HEK293 (cell line): ENCODE measurements around the gene RGMA.

Source experiments
- CTCF ChIA-PET: fragments of 350-600 bp; formaldehyde crosslinking; extraction: SDS; loops from one replicate; lab custom pipeline; 2021; ENCODE audit warnings: antibody characterized with exemption; lab: Yijun Ruan, JAX
- POLR2A ChIA-PET: fragments of 300-600 bp; formaldehyde crosslinking; extraction: SDS; loops from one replicate; lab custom pipeline; 2020; ENCODE audit warnings: antibody characterized with exemption, inconsistent platforms; lab: Yijun Ruan, JAX
- H3K27ac ChIP-seq: fragments of 200-500 bp; sonication (Bioruptor generic); 2 replicates; pipeline ENCODE4 v1.5.1; 2014; ENCODE audit warnings: low read depth, low read length, control low read depth, inconsistent platforms; ENCODE audit errors: extremely low read depth
- H3K36me3 ChIP-seq, 2 experiments: fragments of 200-500 bp in 1 of 2; sonication (Bioruptor generic) in 1 of 2; 1 replicate in 1 of 2; 2 replicates in 1 of 2; pipeline ENCODE4 v1.5.1; 2014 to 2017; ENCODE audit warnings: inconsistent platforms in 2 of 2, low read length in 2 of 2; ENCODE audit not compliant: control insufficient read depth in 2 of 2, insufficient read depth in 1 of 2
- H3K4me1 ChIP-seq: fragments of 200-500 bp; sonication (Bioruptor generic); 2 replicates; pipeline ENCODE4 v1.5.1; 2014; ENCODE audit warnings: mild to moderate bottlenecking, low read length, inconsistent platforms; ENCODE audit not compliant: control insufficient read depth, insufficient read depth
- H3K4me3 ChIP-seq: 2 replicates; pipeline ENCODE4 v1.5.1; 2011; ENCODE audit warnings: low read depth, mild to moderate bottlenecking, control low read depth, low read length, moderate library complexity
- H3K9me3 ChIP-seq: fragments of 200-500 bp; sonication (Bioruptor generic); 2 replicates; pipeline ENCODE4 v1.5.1; 2014; ENCODE audit warnings: low read depth, low read length, inconsistent platforms; ENCODE audit not compliant: control insufficient read depth, insufficient read depth
- HOXA7 ChIP-seq: sonication (generic); formaldehyde crosslinking; IDR thresholded peaks from 2 replicates; pipeline ENCODE4 v1.8.1; 2022; ENCODE audit warnings: missing genetic modification reagents, borderline replicate concordance
- KLF7 ChIP-seq: fragments of 450-650 bp; formaldehyde crosslinking; IDR thresholded peaks from 2 replicates; pipeline ENCODE4 v1.5.1; 2016; ENCODE audit warnings: missing biosample characterization, missing genetic modification characterization, borderline replicate concordance
- OSR2 ChIP-seq: fragments of 450-650 bp; formaldehyde crosslinking; IDR thresholded peaks from 2 replicates; pipeline ENCODE4 v1.5.1; 2016; ENCODE audit warnings: missing biosample characterization, missing genetic modification characterization
- PBX3 ChIP-seq: sonication (generic); formaldehyde crosslinking; IDR thresholded peaks from 2 replicates; pipeline ENCODE4 v1.8.1; 2022; ENCODE audit warnings: mild to moderate bottlenecking, moderate library complexity, missing genetic modification reagents
- RBAK ChIP-seq: fragments of 450-650 bp; formaldehyde crosslinking; IDR thresholded peaks from 2 replicates; pipeline ENCODE4 v1.5.1; 2016; ENCODE audit warnings: missing biosample characterization, missing genetic modification characterization
- SALL2 ChIP-seq: fragments of 450-650 bp; formaldehyde crosslinking; IDR thresholded peaks from 2 replicates; pipeline ENCODE4 v1.5.0; 2017; ENCODE audit warnings: missing biosample characterization, mild to moderate bottlenecking, missing genetic modification characterization, borderline replicate concordance
- ZBTB10 ChIP-seq: fragments of 450-650 bp; formaldehyde crosslinking; IDR thresholded peaks from 2 replicates; pipeline ENCODE4 v1.5.1; 2016; ENCODE audit warnings: missing biosample characterization, missing genetic modification characterization
- ZEB2 ChIP-seq: fragments of 450-650 bp; formaldehyde crosslinking; IDR thresholded peaks from 2 replicates; pipeline ENCODE4 v1.5.1; 2016; ENCODE audit warnings: missing biosample characterization, missing genetic modification characterization
- ZIC2 ChIP-seq: fragments of 450-650 bp; formaldehyde crosslinking; IDR thresholded peaks from 2 replicates; pipeline ENCODE4 v1.5.1; 2016; ENCODE audit warnings: missing biosample characterization, missing genetic modification characterization
- ZNF133 ChIP-seq: fragments of 450-650 bp; formaldehyde crosslinking; IDR thresholded peaks from 2 replicates; pipeline ENCODE4 v1.5.1; 2016; ENCODE audit warnings: missing biosample characterization, missing genetic modification characterization
- ZNF16 ChIP-seq: fragments of 450-650 bp; formaldehyde crosslinking; IDR thresholded peaks from 2 replicates; pipeline ENCODE4 v1.5.1; 2016; ENCODE audit warnings: low read depth, missing biosample characterization, missing genetic modification characterization
- ZNF19 ChIP-seq: fragments of 450-650 bp; formaldehyde crosslinking; IDR thresholded peaks from 2 replicates; pipeline ENCODE4; 2016; ENCODE audit warnings: missing biosample characterization, missing genetic modification characterization, low read depth
- ZNF202 ChIP-seq: fragments of 450-650 bp; formaldehyde crosslinking; IDR thresholded peaks from 2 replicates; pipeline ENCODE4 v1.5.1; 2016; ENCODE audit warnings: missing biosample characterization, missing genetic modification characterization, borderline replicate concordance
- ZNF239 ChIP-seq: fragments of 450-650 bp; formaldehyde crosslinking; IDR thresholded peaks from 2 replicates; pipeline ENCODE4 v1.5.1; 2016; ENCODE audit warnings: missing biosample characterization, missing genetic modification characterization
- ZNF248 ChIP-seq: fragments of 450-650 bp; formaldehyde crosslinking; IDR thresholded peaks from 2 replicates; pipeline ENCODE4 v1.5.1; 2017; ENCODE audit warnings: missing biosample characterization, missing genetic modification characterization
- ZNF292 ChIP-seq: fragments of 450-650 bp; formaldehyde crosslinking; IDR thresholded peaks from 2 replicates; pipeline ENCODE4 v1.5.1; 2016; ENCODE audit warnings: low read depth, missing biosample characterization, missing genetic modification characterization, borderline replicate concordance
- ZNF311 ChIP-seq: fragments of 450-650 bp; formaldehyde crosslinking; IDR thresholded peaks from 2 replicates; pipeline ENCODE4 v1.5.1; 2017; ENCODE audit warnings: missing biosample characterization, missing genetic modification characterization, borderline replicate concordance
- ZNF341 ChIP-seq: fragments of 450-650 bp; formaldehyde crosslinking; IDR thresholded peaks from 2 replicates; pipeline ENCODE4; 2016; ENCODE audit warnings: low read depth, missing biosample characterization, missing genetic modification characterization
- ZNF514 ChIP-seq: fragments of 450-650 bp; formaldehyde crosslinking; IDR thresholded peaks from 2 replicates; pipeline ENCODE4 v1.5.1; 2016; ENCODE audit warnings: missing biosample characterization, missing genetic modification characterization
- ZNF626 ChIP-seq: fragments of 450-650 bp; sonication (Bioruptor Pico); formaldehyde crosslinking; IDR thresholded peaks from 2 replicates; pipeline ENCODE4 v1.5.1; 2018; ENCODE audit warnings: missing biosample characterization, missing genetic modification characterization, inconsistent platforms
- ZNF654 ChIP-seq: fragments of 450-650 bp; formaldehyde crosslinking; IDR thresholded peaks from 2 replicates; pipeline ENCODE4 v1.5.1; 2016; ENCODE audit warnings: low read depth, missing biosample characterization, missing genetic modification characterization
- ZNF701 ChIP-seq: fragments of 450-650 bp; formaldehyde crosslinking; IDR thresholded peaks from 2 replicates; pipeline ENCODE4 v1.5.1; 2016; ENCODE audit warnings: missing biosample characterization, missing genetic modification characterization
- ZSCAN4 ChIP-seq: fragments of 450-650 bp; formaldehyde crosslinking; IDR thresholded peaks from 2 replicates; pipeline ENCODE4 v1.5.1; 2017; ENCODE audit warnings: missing biosample characterization, missing genetic modification characterization

The RGMA gene

GRCh38 chr15:93135997-93136397 lies 47.0 kb upstream of the RGMA start:
- H3K9me3 ChIP-seq = no peaks in the 10 kb centered on the region

GRCh38 chr15:93135459-93135858 lies 46.4 kb upstream of the RGMA start:
- Histone ChIP-seq H3K36me3 (no peaks in the 10 kb centered on the region), H3K4me3 (no peak overlapping the region), H3K27ac (no peak overlapping the region), H3K4me1 (no peaks in the 10 kb centered on the region), H3K9me3 (no peaks in the 10 kb centered on the region)
- CTCF ChIA-PET = no interaction called here
- TF ChIP-seq ZNF311 (tag by site-specific recombination) = no peak
- POLR2A ChIA-PET = interaction anchor here (0.5 kb wide), 1 partner anchor 39 kb away, joined by 3 read pairs; no protein-coding TSS in a partner anchor

More at GRCh38 chr15:93135997-93136397, 47.0 kb upstream of the RGMA start:
- no peak overlapping the region for H3K4me3 ChIP-seq
- TF ChIP-seq ZNF202 (tag by site-specific recombination) (no peak), ZBTB10 (tag by site-specific recombination) (no peak), ZNF341 (no peak), ZNF248 (tag by site-specific recombination) (no peak), ZNF133 (tag by site-specific recombination) (no peak), SALL2 (no peak), ZIC2 (tag by site-specific recombination) (peak; percentile 55), ZEB2 (tag by site-specific recombination) (no peak)
- TF ChIP-seq, all 188 proteins: peak for 1
- Histone ChIP-seq H3K36me3 (no peaks in the 10 kb centered on the region), H3K27ac (no peak overlapping the region), H3K4me1 (no peaks in the 10 kb centered on the region)
- ChIA-PET CTCF (no interaction called here), POLR2A (interaction anchor here (0.5 kb wide), 1 partner anchor 38 kb away, joined by 3 read pairs; no protein-coding TSS in a partner anchor)

- TF ChIP-seq ZNF514 (tag by site-specific recombination) (no peak), HOXA7 (CRISPR knock-in tag) (no peak), ZNF626 (tag by site-specific recombination) (no peak), ZNF701 (tag by site-specific recombination) (no peak), ZNF16 (tag by site-specific recombination) (no peak), PBX3 (CRISPR knock-in tag) (no peak), ZNF292 (tag by site-specific recombination) (no peak), ZNF239 (no peak), KLF7 (tag by site-specific recombination) (no peak), ZNF654 (tag by site-specific recombination) (no peak), ZSCAN4 (tag by site-specific recombination) (no peak), OSR2 (tag by site-specific recombination) (no peak), RBAK (tag by site-specific recombination) (no peak), ZNF19 (tag by site-specific recombination) (no peak)
- H3K9me3 ChIP-seq = no peaks in the 10 kb centered on the region
- H3K36me3 ChIP-seq = no peaks in the 10 kb centered on the region
- H3K27ac ChIP-seq = no peak overlapping the region
- no peaks in the 10 kb centered on the region for H3K4me1 ChIP-seq
- CTCF ChIA-PET = interaction anchor here (0.6 kb wide), 1 partner anchor 81 kb away, joined by 3 read pairs; no protein-coding TSS in a partner anchor
- POLR2A ChIA-PET = no interaction called here
- no peak overlapping the region for H3K4me3 ChIP-seq
Measured at GRCh38 chr15:93131485-93132095, 42.6 kb upstream of the RGMA start.
